ENCODE measurements around the gene MEG3. TPM values are rescaled to one million over a fixed set of nuclear protein-coding genes. Genes with fewer than 3 reads are reported as not detected.

Gene MEG3
- total RNA-seq, 4 donors from 2014 or later = 34.1 to 265 (median 119) TPM

DNA sequence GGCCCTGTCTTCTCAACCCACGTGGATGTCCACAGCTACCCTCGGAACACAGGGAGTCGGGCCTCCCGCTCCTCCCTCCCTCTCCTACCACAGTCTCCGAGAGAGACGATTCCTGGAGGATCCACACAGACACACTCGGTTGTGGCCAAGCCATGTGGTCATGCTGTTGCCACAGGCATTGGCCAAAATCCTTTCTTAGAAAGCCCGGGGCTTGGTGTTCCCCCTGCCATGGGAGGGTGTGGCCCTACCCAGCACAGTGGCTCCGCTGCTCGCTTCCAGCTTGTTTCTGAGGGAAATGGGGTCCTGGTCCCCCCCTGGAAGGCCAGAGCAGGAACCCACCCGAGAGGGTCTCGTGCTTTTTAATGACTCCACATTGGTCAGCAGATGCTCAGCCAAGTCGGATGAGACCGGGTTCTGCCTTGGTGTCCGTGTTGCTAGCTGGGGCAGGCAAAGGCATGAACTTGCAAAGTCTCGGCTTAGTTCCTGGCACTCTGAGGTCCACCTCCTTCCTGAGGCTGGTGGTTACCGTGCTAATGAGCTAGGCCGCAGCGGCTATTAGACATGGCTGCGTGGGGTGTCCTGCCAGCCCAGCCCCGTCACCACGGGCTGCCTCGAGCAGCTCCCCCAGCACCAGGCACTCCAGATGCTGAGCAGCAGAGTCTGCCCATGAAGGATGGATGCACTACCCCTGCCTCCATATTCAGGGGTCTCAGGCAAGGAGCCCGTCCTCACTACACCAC lies 46.8 kb upstream of the MEG3 start:
- intact Hi-C loops (cut with DNase I; ENCODE audit: low total_unique reads) = no loop called here
- no peaks in the 10 kb centered on the region for H3K9me3 ChIP-seq
- H3K4me3 ChIP-seq = no peak overlapping the region
- no peaks in the 10 kb centered on the region for H3K36me3 ChIP-seq
- no peaks in the 10 kb centered on the region for H3K27me3 ChIP-seq
- peak in 1 of 2 donors; percentile 9 for DNase-seq
- H3K4me1 ChIP-seq = no peaks in the 10 kb centered on the region
- no peak for TF ChIP-seq POLR2A (IDR thresholded peaks at IDR 0.05)
- TF ChIP-seq, protein P1, sequence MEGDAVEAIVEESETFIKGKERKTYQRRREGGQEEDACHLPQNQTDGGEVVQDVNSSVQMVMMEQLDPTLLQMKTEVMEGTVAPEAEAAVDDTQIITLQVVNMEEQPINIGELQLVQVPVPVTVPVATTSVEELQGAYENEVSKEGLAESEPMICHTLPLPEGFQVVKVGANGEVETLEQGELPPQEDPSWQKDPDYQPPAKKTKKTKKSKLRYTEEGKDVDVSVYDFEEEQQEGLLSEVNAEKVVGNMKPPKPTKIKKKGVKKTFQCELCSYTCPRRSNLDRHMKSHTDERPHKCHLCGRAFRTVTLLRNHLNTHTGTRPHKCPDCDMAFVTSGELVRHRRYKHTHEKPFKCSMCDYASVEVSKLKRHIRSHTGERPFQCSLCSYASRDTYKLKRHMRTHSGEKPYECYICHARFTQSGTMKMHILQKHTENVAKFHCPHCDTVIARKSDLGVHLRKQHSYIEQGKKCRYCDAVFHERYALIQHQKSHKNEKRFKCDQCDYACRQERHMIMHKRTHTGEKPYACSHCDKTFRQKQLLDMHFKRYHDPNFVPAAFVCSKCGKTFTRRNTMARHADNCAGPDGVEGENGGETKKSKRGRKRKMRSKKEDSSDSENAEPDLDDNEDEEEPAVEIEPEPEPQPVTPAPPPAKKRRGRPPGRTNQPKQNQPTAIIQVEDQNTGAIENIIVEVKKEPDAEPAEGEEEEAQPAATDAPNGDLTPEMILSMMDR (IDR thresholded peaks at IDR 0.05) = no peak
- no peak overlapping the region for H3K27ac ChIP-seq

DNA sequence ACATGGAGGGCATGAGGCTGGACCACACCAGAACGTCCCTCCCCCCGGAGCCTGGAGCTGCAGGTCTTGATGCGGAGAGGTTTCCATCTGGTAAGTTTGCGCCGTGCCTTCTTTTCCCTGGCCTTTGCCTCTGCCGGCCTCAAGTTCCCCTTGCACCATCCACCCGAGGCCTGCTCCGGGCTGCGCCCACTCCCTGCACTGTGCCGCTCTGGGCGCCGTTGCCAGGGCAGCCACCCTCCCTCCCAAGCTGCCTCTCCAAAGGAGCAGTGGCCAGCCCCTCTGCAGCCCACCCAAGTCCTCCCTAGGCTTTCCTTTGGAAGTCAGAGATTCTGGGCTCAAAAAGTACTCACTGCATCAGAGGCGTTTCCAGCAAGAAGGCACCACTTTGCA lies 46.2 kb upstream of the MEG3 start:
- TF ChIP-seq, protein P1 (IDR thresholded peaks at IDR 0.05) = no peak
- no peak for TF ChIP-seq POLR2A (IDR thresholded peaks at IDR 0.05)
- Histone ChIP-seq H3K9me3 (no peaks in the 10 kb centered on the region), H3K4me1 (no peaks in the 10 kb centered on the region), H3K36me3 (no peaks in the 10 kb centered on the region), H3K27ac (no peak overlapping the region), H3K4me3 (no peak overlapping the region), H3K27me3 (no peaks in the 10 kb centered on the region)
- intact Hi-C loops (cut with DNase I; ENCODE audit: low total_unique reads) = no loop called here
- DNase-seq = no peak

- H3K9me3 ChIP-seq = no peaks in the 10 kb centered on the region
- no peak for TF ChIP-seq POLR2A (IDR thresholded peaks at IDR 0.05)
- TF ChIP-seq, protein P1 (IDR thresholded peaks at IDR 0.05) = no peak
- DNase-seq = no peak
- H3K4me1 ChIP-seq = no peaks in the 10 kb centered on the region
- intact Hi-C loops (cut with DNase I; ENCODE audit: low total_unique reads) = no loop called here
- no peak overlapping the region for H3K4me3 ChIP-seq
- no peaks in the 10 kb centered on the region for H3K36me3 ChIP-seq
- no peaks in the 10 kb centered on the region for H3K27me3 ChIP-seq
- no peak overlapping the region for H3K27ac ChIP-seq
Observed at GRCh38 chr14:100780246-100780645, 45.7 kb upstream of the MEG3 start.

- intact Hi-C loops (cut with DNase I; ENCODE audit: low total_unique reads) = no loop called here
- TF ChIP-seq, protein P1 (IDR thresholded peaks at IDR 0.05) = no peak
- no peak for TF ChIP-seq POLR2A (IDR thresholded peaks at IDR 0.05)
- DNase-seq = peak in 1 of 2 donors; percentile 6
Observed at GRCh38 chr14:100780646-100781355, 45.1 kb upstream of the MEG3 start.

GRCh38 chr14:100781952-100782351 lies 44.0 kb upstream of the MEG3 start:
- Histone ChIP-seq H3K27me3 (no peaks in the 10 kb centered on the region), H3K4me3 (no peak overlapping the region), H3K9me3 (no peaks in the 10 kb centered on the region), H3K36me3 (no peaks in the 10 kb centered on the region), H3K27ac (no peak overlapping the region), H3K4me1 (no peaks in the 10 kb centered on the region)
- DNase-seq = no peak
- intact Hi-C loops (cut with DNase I; ENCODE audit: low total_unique reads) = no loop called here
- no peak for TF ChIP-seq POLR2A (IDR thresholded peaks at IDR 0.05)
- TF ChIP-seq, protein P1 (IDR thresholded peaks at IDR 0.05) = no peak

More at GRCh38 chr14:100780646-100781355, 45.1 kb upstream of the MEG3 start:
- no peaks in the 10 kb centered on the region for H3K36me3 ChIP-seq
- no peaks in the 10 kb centered on the region for H3K9me3 ChIP-seq
- H3K27me3 ChIP-seq = no peaks in the 10 kb centered on the region
- H3K4me3 ChIP-seq = no peak overlapping the region
- H3K27ac ChIP-seq = no peak overlapping the region
- no peaks in the 10 kb centered on the region for H3K4me1 ChIP-seq
